Ecto neural progenitor cell (in vitro differentiated cells): Measurements from ENCODE around the gene LUC7L2.
"Not testable (repeated sequence)": the region's sequence is repeated elsewhere in the genome, so short reads cannot be mapped to it uniquely, and the experiment has no call there.

ENCODE experiments used
- DNase-seq: peaks from one replicate; pipeline ENCODE4 v3.0.0-alpha.2; 2018; ENCODE audit warnings: low spot score

Gene LUC7L2, protein sequence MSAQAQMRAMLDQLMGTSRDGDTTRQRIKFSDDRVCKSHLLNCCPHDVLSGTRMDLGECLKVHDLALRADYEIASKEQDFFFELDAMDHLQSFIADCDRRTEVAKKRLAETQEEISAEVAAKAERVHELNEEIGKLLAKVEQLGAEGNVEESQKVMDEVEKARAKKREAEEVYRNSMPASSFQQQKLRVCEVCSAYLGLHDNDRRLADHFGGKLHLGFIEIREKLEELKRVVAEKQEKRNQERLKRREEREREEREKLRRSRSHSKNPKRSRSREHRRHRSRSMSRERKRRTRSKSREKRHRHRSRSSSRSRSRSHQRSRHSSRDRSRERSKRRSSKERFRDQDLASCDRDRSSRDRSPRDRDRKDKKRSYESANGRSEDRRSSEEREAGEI

DNA sequence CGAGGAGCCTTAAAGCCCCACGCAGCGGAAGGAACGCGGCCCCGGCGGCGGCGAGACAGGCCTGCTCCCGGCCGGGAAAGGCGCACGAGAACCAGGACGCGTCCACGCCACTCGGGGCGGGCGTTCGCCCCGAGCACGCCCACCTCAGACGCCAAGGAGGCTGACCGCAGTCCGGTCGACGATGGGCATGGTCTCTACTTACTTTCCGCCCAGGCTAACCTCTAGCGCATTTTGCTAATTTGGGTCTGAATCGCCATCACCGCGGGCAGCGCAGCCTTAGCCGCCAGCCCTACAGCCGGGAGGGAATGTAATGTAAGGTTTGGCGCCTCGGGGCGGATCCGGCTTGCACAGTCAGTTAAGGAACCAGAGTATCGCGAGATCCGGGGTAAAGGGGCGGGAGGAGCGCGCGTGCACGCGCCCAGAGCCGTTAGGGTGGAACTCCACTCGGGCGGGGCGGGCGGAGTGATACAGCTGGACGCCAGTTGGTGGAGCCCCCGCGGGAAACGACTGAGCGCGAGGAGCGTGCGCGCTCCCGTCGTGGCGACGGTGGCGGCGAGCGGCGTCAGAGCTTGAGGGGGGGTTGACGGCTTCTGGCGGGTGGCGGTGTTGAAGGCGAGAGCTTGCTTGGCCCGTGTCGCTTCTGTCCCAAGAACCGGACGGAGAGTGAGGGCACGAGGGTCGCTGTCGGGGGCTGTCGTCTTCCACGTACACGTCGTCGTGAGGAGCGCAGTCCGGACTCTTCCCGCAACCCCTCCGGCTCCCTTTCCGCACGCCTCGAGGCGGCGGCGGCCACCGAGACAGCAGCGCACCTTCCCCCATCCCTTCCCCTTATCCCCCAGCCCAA is at the start of gene LUC7L2:
Gene LUC7L2, plus strand, starts transcription at position 529 of the 844 bp plus-strand sequence. CDS start 368 bp downstream, outside the sequence.
- peak; percentile 99 for DNase-seq

- no peak for DNase-seq
These were observed 41.7 kb upstream of the LUC7L2 start for GRCh38 chr7:139317939-139318505.

DNA sequence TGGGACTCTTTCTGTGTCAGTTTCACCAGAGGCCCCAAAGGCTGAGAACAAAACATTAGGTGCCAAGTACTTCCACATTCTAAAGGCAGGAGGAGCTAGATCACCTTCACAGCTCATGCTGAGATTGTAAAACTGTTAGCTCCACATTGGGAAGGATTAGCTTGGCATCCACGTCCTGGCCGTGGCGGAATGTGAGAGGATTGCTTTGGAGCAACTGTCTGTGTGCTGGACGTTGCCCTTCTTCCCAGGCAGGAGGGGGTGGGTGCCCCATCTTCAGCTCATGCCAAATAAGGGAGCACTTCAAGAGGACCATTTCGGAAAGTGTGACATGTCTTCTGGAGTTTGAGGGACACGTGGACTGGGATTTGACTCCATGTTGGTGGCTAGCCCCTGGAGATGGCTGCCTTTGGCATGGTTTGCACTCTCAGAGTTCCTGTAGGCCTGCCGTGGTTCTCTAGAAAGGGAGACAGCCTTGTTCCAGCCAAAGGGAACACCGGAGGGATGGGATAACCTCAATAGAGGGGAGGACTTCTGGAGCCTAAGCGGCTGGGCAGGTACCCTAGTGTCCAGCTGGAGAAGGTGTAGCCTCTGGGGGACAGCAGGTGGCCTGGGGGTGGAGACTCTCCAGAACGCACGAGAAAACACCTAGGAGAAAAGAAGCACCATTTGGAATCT is 38.5 kb upstream of the LUC7L2 start:
- no peak for DNase-seq

GRCh38 chr7:139324709-139325108 is 35.0 kb upstream of the LUC7L2 start:
- not testable (repeated sequence) for DNase-seq

DNA sequence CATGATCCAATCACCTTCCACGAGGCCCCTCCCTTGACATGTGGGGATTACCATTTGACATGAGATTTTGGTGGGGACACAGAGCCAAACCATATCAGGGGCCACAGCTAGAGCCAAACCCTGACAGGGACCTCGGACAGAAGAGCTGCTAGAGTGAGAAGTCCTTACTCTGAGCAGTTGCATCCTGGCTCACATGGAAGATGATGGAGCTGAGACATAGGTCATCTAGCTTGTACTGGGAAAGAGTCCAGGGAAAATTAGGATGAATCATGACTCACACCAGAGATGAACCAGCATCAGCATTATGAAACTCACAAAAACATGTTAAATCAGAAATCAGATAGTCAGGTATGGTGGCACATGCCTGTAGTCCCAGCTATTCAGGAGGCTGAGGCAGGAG is 31.3 kb upstream of the LUC7L2 start:
- no peak for DNase-seq

DNA sequence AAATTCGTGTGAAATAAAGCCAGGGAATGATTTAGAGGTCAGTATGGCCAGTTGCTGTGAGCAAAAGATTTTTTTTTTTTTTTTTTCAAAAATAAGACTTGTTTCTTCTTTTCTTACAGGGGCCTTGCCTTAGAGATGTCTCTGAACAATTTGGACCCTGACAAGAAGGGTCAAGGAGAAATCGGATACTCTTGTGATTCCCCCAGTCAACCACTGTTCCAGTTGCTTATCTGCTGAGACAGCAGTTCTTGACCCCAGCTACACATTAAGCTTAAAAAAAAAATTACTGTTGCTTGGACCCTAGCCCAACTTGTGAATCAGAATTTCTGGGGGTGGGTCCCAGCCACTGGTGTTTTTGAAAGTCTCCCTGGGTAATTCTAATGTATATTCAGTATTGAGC is 30.6 kb upstream of the LUC7L2 start:
- DNase-seq: no peak

- no peak for DNase-seq
These were observed 29.2 kb upstream of the LUC7L2 start for GRCh38 chr7:139330333-139331030.

DNA sequence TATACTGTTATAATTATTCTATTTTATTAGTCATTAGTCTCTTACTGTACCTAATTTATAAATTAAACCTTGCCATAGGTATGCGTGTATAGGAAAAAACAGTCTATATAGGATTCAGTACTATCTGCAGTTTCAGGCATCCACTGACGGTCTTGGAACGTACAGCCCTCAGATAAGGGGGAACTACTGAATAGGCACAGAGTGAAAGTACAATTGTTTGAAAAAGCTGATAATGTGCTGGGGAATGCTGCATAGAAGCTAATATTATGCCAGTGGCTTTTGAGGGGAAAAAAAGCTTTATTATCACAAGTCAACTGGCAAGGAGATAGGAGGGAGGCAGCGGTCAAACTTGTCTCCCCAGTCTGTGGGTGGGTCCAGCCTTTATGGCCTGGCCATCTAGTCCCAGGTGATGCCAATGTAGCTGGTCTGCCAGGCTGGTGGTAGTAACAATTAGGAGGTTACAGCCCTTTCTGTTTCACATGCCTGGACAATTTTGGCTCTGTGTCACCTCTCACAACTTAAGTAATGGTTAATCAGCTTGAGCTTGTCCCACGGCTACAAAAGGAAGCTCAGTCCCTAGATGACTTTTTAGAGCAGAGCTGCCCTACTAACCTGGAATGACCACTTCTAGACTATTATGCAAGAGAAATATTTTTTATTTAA is 26.9 kb upstream of the LUC7L2 start:
- no peak for DNase-seq

GRCh38 chr7:139333443-139333842 is 26.3 kb upstream of the LUC7L2 start:
- DNase-seq: not testable (repeated sequence)

GRCh38 chr7:139334399-139335150 is 25.1 kb upstream of the LUC7L2 start:
- no peak for DNase-seq

- no peak for DNase-seq
These were observed 20.7 kb upstream of the LUC7L2 start for GRCh38 chr7:139339025-139339424.

- no peak for DNase-seq
These were observed 20.0 kb upstream of the LUC7L2 start for GRCh38 chr7:139339698-139340036.

DNA sequence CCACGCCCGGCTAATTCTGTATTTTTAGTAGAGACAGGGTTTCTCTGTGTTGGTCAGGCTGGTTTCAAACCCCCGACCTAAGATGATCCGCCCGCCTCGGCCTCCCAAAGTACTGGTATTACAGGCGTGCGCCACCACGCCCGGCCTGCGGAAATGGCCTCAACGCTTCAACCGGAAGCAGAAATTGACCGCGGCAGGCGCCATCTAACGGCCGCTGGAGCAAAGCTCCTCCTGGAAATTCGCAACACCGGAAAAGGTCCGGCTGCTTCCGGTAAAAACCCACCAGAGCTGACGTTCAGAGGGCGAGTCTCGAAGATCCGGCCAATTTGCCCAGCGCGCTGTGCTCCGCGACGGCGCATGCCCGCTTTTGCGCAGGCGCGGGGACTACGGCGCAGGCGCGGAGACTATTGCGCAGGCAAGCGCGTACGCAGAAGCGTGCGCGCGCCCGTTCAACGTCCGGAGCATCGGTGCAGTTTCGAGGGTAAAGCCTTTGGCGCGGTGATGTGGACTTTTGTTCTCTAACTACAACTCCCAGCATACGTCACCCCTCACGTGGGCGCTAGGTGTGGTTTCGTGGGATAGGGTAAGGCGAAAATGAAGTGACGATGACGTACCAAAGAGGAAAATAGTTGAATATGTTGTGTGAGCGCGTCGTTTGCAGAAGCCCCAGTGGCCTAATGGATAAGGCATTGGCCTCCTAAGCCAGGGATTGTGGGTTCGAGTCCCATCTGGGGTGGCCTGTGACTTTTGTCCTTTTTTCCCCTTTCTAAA is 19.5 kb upstream of the LUC7L2 start:
- DNase-seq: peak; percentile 96

DNA sequence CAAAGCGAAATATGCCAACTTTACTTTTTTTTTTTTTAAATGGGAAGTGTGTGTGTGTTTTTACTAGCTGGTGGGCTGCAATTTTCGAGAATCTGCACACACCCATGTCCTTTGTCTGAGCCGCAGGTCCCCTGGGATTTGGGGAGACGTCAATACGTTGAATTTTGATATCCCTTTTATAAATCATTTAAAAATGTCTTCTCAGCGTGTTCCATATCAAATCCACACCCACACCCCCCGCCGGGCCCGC is 19.0 kb upstream of the LUC7L2 start:
- no peak for DNase-seq

GRCh38 chr7:139341058-139341775 is 18.5 kb upstream of the LUC7L2 start, which contains the start of gene FMC1:
Gene FMC1, plus strand, starts transcription at chr7:139341337. Its CDS starts 48 bp downstream, at chr7:139341385.
- DNase-seq: peak; percentile 94

- no peak for DNase-seq
These were observed 17.9 kb upstream of the LUC7L2 start for GRCh38 chr7:139341776-139342226.

DNA sequence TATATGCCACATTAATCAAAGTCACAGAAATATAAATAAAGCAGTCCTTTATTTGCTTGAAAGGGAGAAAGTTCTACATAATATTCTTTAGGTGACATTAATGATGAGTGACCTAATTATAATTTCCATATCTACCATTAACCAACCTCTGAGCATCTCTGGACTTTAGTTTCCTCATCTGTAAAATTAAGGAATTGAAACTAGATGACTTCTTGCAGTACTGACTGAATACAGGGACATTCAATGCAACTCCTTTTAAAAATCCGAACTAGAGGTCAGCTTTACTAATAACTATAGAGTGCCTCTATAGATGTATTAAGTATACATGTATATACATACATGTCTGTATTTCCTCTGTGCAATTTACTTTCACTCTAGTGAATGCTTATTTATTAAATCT is 14.7 kb upstream of the LUC7L2 start:
- DNase-seq: no peak

- DNase-seq: no peak
These were observed 8.7 kb upstream of the LUC7L2 start for GRCh38 chr7:139351027-139351426.

GRCh38 chr7:139354729-139355128 is 5.0 kb upstream of the LUC7L2 start:
- DNase-seq: no peak
